IMR-90 (cell line): ENCODE results near the gene DLG4.

Source experiments
- CTCF ChIP-seq: conservative IDR thresholded peaks from 2 replicates; pipeline ENCODE4 v1.5.1; 2012; ENCODE audit warnings: mild to moderate bottlenecking, low read depth, low read length, improper control_type of control experiment
- USF2 ChIP-seq: fragments of 150-350 bp; IDR thresholded peaks from 2 replicates; pipeline ENCODE4 v1.6.1; 2017; ENCODE audit warnings: mild to moderate bottlenecking, antibody characterized with exemption, low read length, low read depth

GRCh38 chr17:7213895-7214299 lies 5.7 kb downstream of the DLG4 start:
- TF ChIP-seq USF2 (no peak), CTCF (peak; percentile 45)
